Kidney epithelial cell (primary cell): ENCODE results near the gene WNT3A. TPM values are rescaled to one million over a fixed set of nuclear protein-coding genes. Genes with fewer than 3 reads are reported as not detected.

ENCODE experiments used
- DNase-seq: peaks from one replicate; pipeline ENCODE4 v3.0.0-alpha.2; 2010; ENCODE audit warnings: low read depth
- H3K27me3 ChIP-seq: 2 replicates; pipeline ENCODE4 v1.6.0; 2011; ENCODE audit warnings: low read length; ENCODE audit not compliant: control insufficient read depth, insufficient read depth
- H3K36me3 ChIP-seq: 2 replicates; pipeline ENCODE4 v1.5.1; 2011; ENCODE audit warnings: low read length; ENCODE audit not compliant: control insufficient read depth, insufficient read depth
- H3K4me3 ChIP-seq: 2 replicates; pipeline ENCODE4 v1.5.1; 2011; ENCODE audit warnings: low read depth, mild to moderate bottlenecking, control low read depth, low read length
- total RNA-seq: library from RNA; depleted of rRNA; stranded (reverse); fragments of >200 nt; gene quantifications from 2 replicates; pipeline ENCODE4 v1.2.3, GENCODE V29; 2015
- TF ChIP-seq, protein P1 (sequence below): IDR thresholded peaks from 2 replicates; pipeline ENCODE4 v1.5.1; 2011; ENCODE audit warnings: mild to moderate bottlenecking, moderate library complexity, low read length, control low read depth, inconsistent platforms; ENCODE audit not compliant: insufficient read depth, poor library complexity, severe bottlenecking

Gene WNT3A
- total RNA-seq, 1 donor from 2014 or later, result not detected

DNA sequence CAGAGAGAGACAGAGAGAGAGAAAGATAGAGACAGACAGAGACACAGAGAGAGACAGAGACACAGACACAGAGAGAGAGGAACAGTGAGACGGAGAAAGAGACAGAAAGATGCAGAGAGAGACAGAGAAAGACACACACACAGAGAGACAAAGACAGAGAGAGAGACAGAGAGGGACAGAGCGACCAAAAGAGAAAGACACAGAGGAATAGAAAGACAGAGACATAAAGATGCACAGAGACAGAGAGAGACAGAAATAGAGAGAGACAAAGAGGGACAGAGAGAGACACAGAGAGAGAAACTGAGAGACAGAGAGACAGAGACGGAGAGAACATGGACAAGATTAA is 16.5 kb downstream of the WNT3A start:
- TF ChIP-seq, protein P1, sequence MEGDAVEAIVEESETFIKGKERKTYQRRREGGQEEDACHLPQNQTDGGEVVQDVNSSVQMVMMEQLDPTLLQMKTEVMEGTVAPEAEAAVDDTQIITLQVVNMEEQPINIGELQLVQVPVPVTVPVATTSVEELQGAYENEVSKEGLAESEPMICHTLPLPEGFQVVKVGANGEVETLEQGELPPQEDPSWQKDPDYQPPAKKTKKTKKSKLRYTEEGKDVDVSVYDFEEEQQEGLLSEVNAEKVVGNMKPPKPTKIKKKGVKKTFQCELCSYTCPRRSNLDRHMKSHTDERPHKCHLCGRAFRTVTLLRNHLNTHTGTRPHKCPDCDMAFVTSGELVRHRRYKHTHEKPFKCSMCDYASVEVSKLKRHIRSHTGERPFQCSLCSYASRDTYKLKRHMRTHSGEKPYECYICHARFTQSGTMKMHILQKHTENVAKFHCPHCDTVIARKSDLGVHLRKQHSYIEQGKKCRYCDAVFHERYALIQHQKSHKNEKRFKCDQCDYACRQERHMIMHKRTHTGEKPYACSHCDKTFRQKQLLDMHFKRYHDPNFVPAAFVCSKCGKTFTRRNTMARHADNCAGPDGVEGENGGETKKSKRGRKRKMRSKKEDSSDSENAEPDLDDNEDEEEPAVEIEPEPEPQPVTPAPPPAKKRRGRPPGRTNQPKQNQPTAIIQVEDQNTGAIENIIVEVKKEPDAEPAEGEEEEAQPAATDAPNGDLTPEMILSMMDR, result no peak
- no peaks in the 10 kb centered on the region for H3K27me3 ChIP-seq
- DNase-seq, result no peak
- H3K4me3 ChIP-seq, result no peak overlapping the region
- H3K36me3 ChIP-seq, result no peaks in the 10 kb centered on the region

DNA sequence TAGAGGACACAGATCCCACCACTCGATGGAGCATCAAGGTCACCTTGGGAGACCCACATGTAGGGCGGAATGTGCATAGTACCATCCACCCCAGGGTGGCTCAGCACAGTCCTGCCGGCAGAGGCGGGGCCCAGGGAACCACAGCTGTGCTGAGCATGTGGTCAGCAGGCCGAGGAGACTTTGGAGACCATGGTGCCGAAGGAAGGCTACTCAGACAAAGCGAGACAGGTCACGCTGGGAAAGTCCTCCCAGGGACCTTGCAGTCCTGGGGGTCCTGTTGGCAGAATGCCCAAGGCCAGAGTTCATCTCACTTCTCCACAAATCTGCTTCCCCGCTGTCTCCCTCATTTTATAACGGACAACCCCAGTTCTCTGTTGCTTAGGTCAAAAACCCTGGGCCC is 22.5 kb downstream of the WNT3A start:
- Histone ChIP-seq H3K4me3 (no peak overlapping the region), H3K27me3 (no peaks in the 10 kb centered on the region), H3K36me3 (no peaks in the 10 kb centered on the region)
- TF ChIP-seq, protein P1, result no peak
- DNase-seq, result no peak

DNA sequence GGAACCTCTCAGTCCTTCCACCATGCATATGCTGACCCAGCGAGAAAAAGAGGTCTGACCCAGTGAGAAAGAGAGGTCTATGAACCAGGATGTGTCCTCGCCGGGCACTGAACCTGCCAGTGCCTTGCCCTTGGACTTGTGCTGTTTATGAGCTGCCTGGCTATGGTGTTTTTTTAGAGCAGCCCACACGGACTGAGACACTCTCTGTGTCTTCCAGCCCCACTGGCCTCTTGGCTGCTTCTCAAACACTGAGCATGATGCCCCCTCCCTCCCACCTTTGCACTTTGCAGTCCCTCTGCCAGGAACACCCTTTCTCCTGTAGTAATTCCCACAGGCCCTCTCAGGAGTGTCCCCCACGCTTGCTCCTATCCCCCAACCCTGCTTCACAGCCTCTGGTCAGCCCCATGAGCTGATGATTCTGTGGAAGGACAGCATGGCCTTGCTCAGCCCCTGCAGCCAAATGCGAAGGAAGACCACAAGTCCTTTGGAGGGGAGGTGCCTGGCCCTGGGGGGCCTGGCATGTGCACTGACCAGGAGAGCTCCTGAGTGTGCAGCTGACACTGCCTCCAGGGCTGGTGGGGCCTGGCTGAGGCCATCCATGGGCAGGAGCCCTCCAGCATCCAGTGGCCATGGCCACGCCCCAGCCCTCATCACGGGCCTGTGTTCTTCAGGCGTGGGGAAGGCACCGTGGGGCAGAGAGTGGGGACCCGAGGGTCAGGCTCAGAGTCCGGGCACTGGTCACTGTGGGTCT is 23.8 kb downstream of the WNT3A start:
- H3K4me3 ChIP-seq, result no peak overlapping the region
- DNase-seq, result no peak
- no peaks in the 10 kb centered on the region for H3K36me3 ChIP-seq
- TF ChIP-seq, protein P1, result no peak
- no peaks in the 10 kb centered on the region for H3K27me3 ChIP-seq

DNA sequence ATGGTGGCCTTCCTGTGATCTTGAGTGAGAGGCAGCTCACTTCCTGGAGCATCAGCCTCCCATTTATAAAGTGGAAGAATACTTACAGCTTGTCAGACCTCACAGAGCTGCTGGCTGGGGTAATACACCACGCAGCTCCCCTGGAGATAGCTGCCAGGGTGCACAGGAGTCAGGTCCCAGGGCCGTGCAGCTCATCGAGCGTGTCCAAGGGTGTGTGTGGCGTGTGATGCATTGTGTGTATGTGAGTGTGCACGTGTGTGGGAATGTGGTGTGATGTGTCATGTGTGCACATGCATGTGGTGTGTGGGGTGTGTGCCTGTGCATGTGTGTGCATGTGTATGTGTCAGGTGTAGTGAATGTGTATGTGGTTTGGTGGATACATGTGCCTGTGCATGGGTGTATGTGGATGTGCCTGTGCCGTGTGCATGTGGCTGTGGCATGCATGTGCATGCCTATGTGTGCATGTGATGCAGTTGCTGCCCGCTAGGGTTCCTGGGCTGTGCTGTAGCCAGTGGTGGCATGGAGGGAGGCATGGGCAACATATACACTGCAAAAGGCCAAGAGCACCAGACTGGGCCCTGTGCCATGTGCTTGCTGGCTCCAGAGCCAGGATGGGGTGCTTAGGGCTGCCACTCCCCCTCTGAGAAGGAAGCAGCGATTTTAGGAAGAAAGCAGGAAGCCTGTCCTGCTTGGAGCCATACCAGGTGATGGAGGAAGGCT is 24.6 kb downstream of the WNT3A start:
- Histone ChIP-seq H3K4me3 (no peak overlapping the region), H3K27me3 (no peaks in the 10 kb centered on the region), H3K36me3 (no peaks in the 10 kb centered on the region)
- no peak for DNase-seq
- TF ChIP-seq, protein P1, result no peak

DNA sequence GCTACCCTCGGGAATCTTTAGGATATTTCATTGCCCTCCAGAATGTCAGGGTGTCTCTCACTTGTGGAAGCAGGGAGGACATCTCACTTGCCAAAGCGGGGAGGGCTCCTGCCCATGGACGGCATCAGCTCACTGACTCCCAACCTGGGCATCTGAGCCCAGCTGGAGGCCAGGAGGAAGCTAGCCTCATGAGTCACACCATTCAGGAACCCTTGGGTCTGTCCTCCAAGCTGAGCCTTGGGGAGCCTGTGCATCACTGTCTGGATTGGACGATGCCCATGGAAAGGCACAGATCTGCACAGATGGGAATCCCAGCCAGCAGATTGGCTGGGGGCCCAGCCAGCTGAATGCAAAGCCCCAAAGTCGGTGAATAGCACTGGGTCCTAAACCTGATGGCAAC is 25.2 kb downstream of the WNT3A start:
- DNase-seq, result no peak
- H3K4me3 ChIP-seq, result no peak overlapping the region
- no peaks in the 10 kb centered on the region for H3K36me3 ChIP-seq
- TF ChIP-seq, protein P1, result no peak
- peaks cover 6% of the 10 kb centered on the region for H3K27me3 ChIP-seq
